Measurements from ENCODE around the gene RABGAP1L. TPM values are rescaled to one million over a fixed set of nuclear protein-coding genes. Genes with fewer than 3 reads are reported as not detected.

RABGAP1L gene
- total and polyA plus RNA-seq, 11 donors: 18.6 to 195 (median 98.4) TPM

GRCh38 chr1:174963529-174964125 lies 804.3 kb downstream of the RABGAP1L start:
- DNase-seq: no peak
- H3K27ac ChIP-seq: peak overlapping the region in 11 of 12 donors; percentile 11 to 87 (median 68)
- no peaks in the 10 kb centered on the region for H3K36me3 ChIP-seq
- H3K4me1 ChIP-seq: peaks cover 0 to 60% (median 20%) of the 10 kb centered on the region in 12 donors
- H3K4me3 ChIP-seq: no peak overlapping the region
- no peaks in the 10 kb centered on the region for H3K27me3 ChIP-seq
- ATAC-seq: no peak
- no peaks in the 10 kb centered on the region for H3K9me3 ChIP-seq
- WGBS, 4 donors: 65 to 74% (median 73%) methylated on average over 2 of the region's 2 CpGs
- intact Hi-C loops (cut with DNase I): no loop called here
- TF ChIP-seq CTCF (IDR thresholded peaks at IDR 0.05) (no peak), POLR2A (IDR thresholded peaks at IDR 0.05) (no peak)

- Histone ChIP-seq H3K9me3 (no peaks in the 10 kb centered on the region), H3K36me3 (peaks cover 0 to 4% (median 0%) of the 10 kb centered on the region in 9 donors), H3K27me3 (no peaks in the 10 kb centered on the region), H3K27ac (peak overlapping the region in 11 of 12 donors; percentile 17 to 87 (median 68)), H3K4me3 (peak overlapping the region in 6 of 12 donors; percentile 5 to 50 (median 30)), H3K4me1 (peaks cover 0 to 68% (median 20%) of the 10 kb centered on the region in 12 donors)
- no peak for DNase-seq
- peak; percentile 23 to 73 (median 55) for ATAC-seq
- 48 to 60% (median 57%) methylated on average over 6 of the region's 6 CpGs for WGBS, 4 donors
- TF ChIP-seq POLR2A (IDR thresholded peaks at IDR 0.05): no peak
- TF ChIP-seq CTCF (IDR thresholded peaks at IDR 0.05): no peak
- intact Hi-C loops (cut with DNase I): no loop called here
These were observed 805.1 kb downstream of the RABGAP1L start for GRCh38 chr1:174964261-174964971.

GRCh38 chr1:174964972-174965361 lies 805.6 kb downstream of the RABGAP1L start:
- DNase-seq (no peak), ATAC-seq (peak; percentile 34 to 57 (median 42))
- peak overlapping the region in 11 of 12 donors; percentile 25 to 87 (median 68) for H3K27ac ChIP-seq
- H3K4me3 ChIP-seq: peak overlapping the region in 6 of 12 donors; percentile 5 to 50 (median 30)
- WGBS, 4 donors: 32 to 44% (median 39%) methylated on average over 1 of the region's 1 CpG
- intact Hi-C loops (cut with DNase I): no loop called here
- no peaks in the 10 kb centered on the region for H3K27me3 ChIP-seq
- peaks cover 0 to 71% (median 20%) of the 10 kb centered on the region in 12 donors for H3K4me1 ChIP-seq
- H3K36me3 ChIP-seq: peaks cover 0 to 9% (median 0%) of the 10 kb centered on the region in 9 donors
- TF ChIP-seq POLR2A (IDR thresholded peaks at IDR 0.05): no peak
- TF ChIP-seq CTCF (IDR thresholded peaks at IDR 0.05): no peak
- no peaks in the 10 kb centered on the region for H3K9me3 ChIP-seq

- Histone ChIP-seq H3K4me3 (peak overlapping the region in 6 of 12 donors; percentile 5 to 50 (median 30)), H3K27me3 (no peaks in the 10 kb centered on the region), H3K4me1 (peaks cover 0 to 71% (median 20%) of the 10 kb centered on the region in 12 donors), H3K36me3 (peaks cover 0 to 13% (median 4%) of the 10 kb centered on the region in 9 donors), H3K27ac (peak overlapping the region in 11 of 12 donors; percentile 25 to 87 (median 68)), H3K9me3 (no peaks in the 10 kb centered on the region)
- intact Hi-C loops (cut with DNase I): no loop called here
- 64 to 68% (median 67%) methylated on average over 3 of the region's 3 CpGs for WGBS, 4 donors
- ATAC-seq (peak; percentile 35 to 56 (median 50)), DNase-seq (no peak)
- TF ChIP-seq POLR2A (IDR thresholded peaks at IDR 0.05): no peak
- no peak for TF ChIP-seq CTCF (IDR thresholded peaks at IDR 0.05)
These were observed 806.2 kb downstream of the RABGAP1L start for GRCh38 chr1:174965362-174966007.
